Measurements from ENCODE around the gene PELO. TPM values are rescaled to one million over a fixed set of nuclear protein-coding genes. Genes with fewer than 3 reads are reported as not detected.
A peak's percentile ranks its signal among the peaks of the same experiment; 100 is the strongest.
"Not testable (repeated sequence)": the region's sequence is repeated elsewhere in the genome, so short reads cannot be mapped to it uniquely, and the experiment has no call there.

The PELO gene
- 10 to 100 TPM; 24.8 TPM for total RNA-seq

- H3K27me3 Mint-ChIP-seq = no peaks in the 10 kb centered on the region
- peak within 1 kb of the TSS; percentile 88 for H3K27ac Mint-ChIP-seq
- H3K4me3 Mint-ChIP-seq = peak within 1 kb of the TSS; percentile 89
- peak; percentile 72 for DNase-seq
- no peaks in the 10 kb centered on the region for H3K9me3 Mint-ChIP-seq
- H3K36me3 Mint-ChIP-seq = peaks cover 20% of the 10 kb centered on the region
- peaks cover 45% of the 10 kb centered on the region for H3K4me1 Mint-ChIP-seq
These were observed at the start of gene PELO, which contains the start of gene ITGA1 for GRCh38 chr5:52787600-52788504. Gene PELO, plus strand, starts transcription at chr5:52787916. Its CDS starts 12,479 bp downstream, at chr5:52800395. Gene ITGA1, plus strand, starts transcription at chr5:52787916. Its CDS starts 438 bp downstream, at chr5:52788354.

GRCh38 chr5:52738095-52738506 is 49.6 kb upstream of the PELO start:
- Mint-ChIP-seq H3K4me1 (peaks cover 33% of the 10 kb centered on the region), H3K36me3 (peaks cover 2% of the 10 kb centered on the region), H3K27ac (peak overlapping the region; percentile 28), H3K4me3 (peak overlapping the region; percentile 0), H3K27me3 (no peaks in the 10 kb centered on the region), H3K9me3 (peaks cover 4% of the 10 kb centered on the region)
- DNase-seq = no peak

- Mint-ChIP-seq H3K27ac (no peak overlapping the region), H3K36me3 (peaks cover 2% of the 10 kb centered on the region), H3K4me3 (no peak overlapping the region), H3K9me3 (peaks cover 4% of the 10 kb centered on the region), H3K4me1 (peaks cover 46% of the 10 kb centered on the region), H3K27me3 (no peaks in the 10 kb centered on the region)
- DNase-seq = no peak
These were observed 47.7 kb upstream of the PELO start for GRCh38 chr5:52740007-52740406.

GRCh38 chr5:52743012-52743411 is 44.7 kb upstream of the PELO start:
- DNase-seq = no peak
- H3K4me1 Mint-ChIP-seq = peaks cover 59% of the 10 kb centered on the region
- H3K27me3 Mint-ChIP-seq = no peaks in the 10 kb centered on the region
- H3K27ac Mint-ChIP-seq = peak overlapping the region; percentile 61
- peak overlapping the region; percentile 27 for H3K4me3 Mint-ChIP-seq
- H3K9me3 Mint-ChIP-seq = peaks cover 6% of the 10 kb centered on the region
- peaks cover 5% of the 10 kb centered on the region for H3K36me3 Mint-ChIP-seq

GRCh38 chr5:52743529-52743928 is 44.2 kb upstream of the PELO start:
- Mint-ChIP-seq H3K4me1 (peaks cover 59% of the 10 kb centered on the region), H3K27ac (peak overlapping the region; percentile 77), H3K27me3 (no peaks in the 10 kb centered on the region), H3K9me3 (peaks cover 6% of the 10 kb centered on the region), H3K36me3 (peaks cover 5% of the 10 kb centered on the region), H3K4me3 (peak overlapping the region; percentile 27)
- no peak for DNase-seq

GRCh38 chr5:52743970-52744369 is 43.7 kb upstream of the PELO start:
- Mint-ChIP-seq H3K27ac (peak overlapping the region; percentile 77), H3K36me3 (peaks cover 5% of the 10 kb centered on the region), H3K9me3 (peaks cover 6% of the 10 kb centered on the region), H3K4me3 (no peak overlapping the region), H3K4me1 (peaks cover 60% of the 10 kb centered on the region), H3K27me3 (no peaks in the 10 kb centered on the region)
- peak; percentile 43 for DNase-seq

- H3K4me3 Mint-ChIP-seq, H3K27me3 Mint-ChIP-seq: not testable (repeated sequence)
These were observed 42.8 kb upstream of the PELO start for GRCh38 chr5:52744867-52745458.

GRCh38 chr5:52746539-52746938 is 41.2 kb upstream of the PELO start:
- Mint-ChIP-seq H3K27ac (no peak overlapping the region), H3K4me3 (no peak overlapping the region), H3K9me3 (peaks cover 5% of the 10 kb centered on the region), H3K27me3 (no peaks in the 10 kb centered on the region), H3K4me1 (peaks cover 56% of the 10 kb centered on the region), H3K36me3 (peaks cover 5% of the 10 kb centered on the region)
- DNase-seq = no peak

More at GRCh38 chr5:52744867-52745458, 42.8 kb upstream of the PELO start:
- DNase-seq = peak; percentile 10
- not testable (repeated sequence) for H3K9me3 Mint-ChIP-seq, H3K36me3 Mint-ChIP-seq
- Mint-ChIP-seq H3K4me1 (peaks cover 61% of the 10 kb centered on the region), H3K27ac (peak overlapping the region; percentile 36)

- peaks cover 5% of the 10 kb centered on the region for H3K9me3 Mint-ChIP-seq
These were observed 39.1 kb upstream of the PELO start for GRCh38 chr5:52748590-52748989.

GRCh38 chr5:52749666-52750065 is 38.0 kb upstream of the PELO start:
- Mint-ChIP-seq H3K4me3 (no peak overlapping the region), H3K4me1 (peaks cover 31% of the 10 kb centered on the region), H3K27me3 (no peaks in the 10 kb centered on the region), H3K9me3 (peaks cover 5% of the 10 kb centered on the region), H3K36me3 (peaks cover 5% of the 10 kb centered on the region), H3K27ac (no peak overlapping the region)
- no peak for DNase-seq

More at GRCh38 chr5:52748590-52748989, 39.1 kb upstream of the PELO start:
- DNase-seq = no peak
- H3K4me1 Mint-ChIP-seq = peaks cover 39% of the 10 kb centered on the region
- peaks cover 5% of the 10 kb centered on the region for H3K36me3 Mint-ChIP-seq
- H3K4me3 Mint-ChIP-seq = no peak overlapping the region
- H3K27me3 Mint-ChIP-seq = no peaks in the 10 kb centered on the region
- no peak overlapping the region for H3K27ac Mint-ChIP-seq

GRCh38 chr5:52751137-52751536 is 36.6 kb upstream of the PELO start:
- Mint-ChIP-seq H3K27ac (no peak overlapping the region), H3K27me3 (no peaks in the 10 kb centered on the region), H3K4me1 (peaks cover 19% of the 10 kb centered on the region), H3K4me3 (no peak overlapping the region), H3K9me3 (peaks cover 1% of the 10 kb centered on the region), H3K36me3 (no peaks in the 10 kb centered on the region)
- DNase-seq = no peak

- H3K4me3 Mint-ChIP-seq = no peak overlapping the region
- no peaks in the 10 kb centered on the region for H3K36me3 Mint-ChIP-seq
- no peak overlapping the region for H3K27ac Mint-ChIP-seq
- H3K27me3 Mint-ChIP-seq = no peaks in the 10 kb centered on the region
- peaks cover 1% of the 10 kb centered on the region for H3K9me3 Mint-ChIP-seq
- peaks cover 15% of the 10 kb centered on the region for H3K4me1 Mint-ChIP-seq
- no peak for DNase-seq
These were observed 33.7 kb upstream of the PELO start for GRCh38 chr5:52754051-52754450.

- Mint-ChIP-seq H3K9me3 (peaks cover 12% of the 10 kb centered on the region), H3K27ac (no peak overlapping the region), H3K36me3 (peaks cover 7% of the 10 kb centered on the region)
These were observed 30.2 kb upstream of the PELO start for GRCh38 chr5:52757527-52757926.

GRCh38 chr5:52758014-52758413 is 29.7 kb upstream of the PELO start:
- Mint-ChIP-seq H3K36me3 (peaks cover 7% of the 10 kb centered on the region), H3K27me3 (no peaks in the 10 kb centered on the region), H3K27ac (no peak overlapping the region), H3K9me3 (peaks cover 12% of the 10 kb centered on the region), H3K4me1 (peaks cover 22% of the 10 kb centered on the region), H3K4me3 (no peak overlapping the region)
- no peak for DNase-seq

More at GRCh38 chr5:52757527-52757926, 30.2 kb upstream of the PELO start:
- no peak overlapping the region for H3K4me3 Mint-ChIP-seq
- peaks cover 22% of the 10 kb centered on the region for H3K4me1 Mint-ChIP-seq
- DNase-seq = no peak
- no peaks in the 10 kb centered on the region for H3K27me3 Mint-ChIP-seq

GRCh38 chr5:52759331-52759730 is 28.4 kb upstream of the PELO start:
- no peaks in the 10 kb centered on the region for H3K27me3 Mint-ChIP-seq

More at GRCh38 chr5:52759331-52759730, 28.4 kb upstream of the PELO start:
- peaks cover 11% of the 10 kb centered on the region for H3K36me3 Mint-ChIP-seq
- peaks cover 15% of the 10 kb centered on the region for H3K9me3 Mint-ChIP-seq
- no peak for DNase-seq
- H3K27ac Mint-ChIP-seq = no peak overlapping the region
- peaks cover 26% of the 10 kb centered on the region for H3K4me1 Mint-ChIP-seq
- no peak overlapping the region for H3K4me3 Mint-ChIP-seq
